HepG2 (cell line): ENCODE results near the gene OTUB2. TPM values are rescaled to one million over a fixed set of nuclear protein-coding genes. Genes with fewer than 3 reads are reported as not detected.

Source experiments
- ATAC-seq: fragments of 200-7000 bp; cut with Tn5 transposase; 3 replicates; pipeline ENCODE4 v1.9.1; 2020; ENCODE audit warnings: mild to moderate bottlenecking, moderate library complexity
- BruUV-seq: library from RNA; stranded (reverse); fragments of 400-500 nt; replicated peaks from 2 replicates; lab custom pipeline; 2021; lab: Mats Ljungman, UMichigan
- CTCF ChIA-PET: fragments of 300-600 bp; formaldehyde crosslinking; extraction: SDS; loops from one replicate; lab custom pipeline; 2021; ENCODE audit warnings: low total read pairs, inconsistent platforms, low intra/inter-chr PET ratio; lab: Yijun Ruan, JAX
- POLR2A ChIA-PET: fragments of 350-600 bp; sonication (Branson Sonifier 250); formaldehyde crosslinking; loops from one replicate; lab custom pipeline; 2020; ENCODE audit warnings: antibody characterized with exemption, inconsistent platforms; lab: Yijun Ruan, JAX
- DNase-seq: peaks from one replicate; pipeline ENCODE4 v3.0.0-alpha.2; 2015; ENCODE audit warnings: low spot score
- FAIRE-seq: peaks from 3 replicates; lab custom pipeline; 2011; peaks lifted over from hg19 to GRCh38; lab: Jason Lieb, UNC
- H2AFZ ChIP-seq: one replicate; pipeline ENCODE4 v1.6.1; 2011; ENCODE audit warnings: low read length, inconsistent platforms
- H3K27ac ChIP-seq: fragments of 300-600 bp; 3 replicates; pipeline ENCODE4 v1.8.0; 2011; ENCODE audit warnings: mixed run types, mild to moderate bottlenecking, mixed read lengths, low read length, inconsistent platforms; ENCODE audit not compliant: insufficient read depth; ENCODE audit errors: extremely low read length
- H3K27me3 ChIP-seq, 2 experiments: fragments of 200-600 bp in 1 of 2; 2 replicates in 1 of 2; 3 replicates in 1 of 2; pipeline versions ENCODE4 v1.6.0 to v1.8.0; 2011; ENCODE audit warnings: low read length in 2 of 2, mild to moderate bottlenecking in 2 of 2, moderate library complexity in 2 of 2, inconsistent platforms in 1 of 2; ENCODE audit not compliant: insufficient read depth in 2 of 2, control insufficient read depth in 1 of 2
- H3K36me3 ChIP-seq, 2 experiments: fragments of 200-600 bp in 1 of 2; replicated peaks in 1 of 2; 2 replicates in 1 of 2; 3 replicates in 1 of 2; pipeline versions ENCODE4 v1.5.1 to v1.8.0; 2011; ENCODE audit warnings: low read length in 2 of 2, inconsistent platforms in 1 of 2; ENCODE audit not compliant: insufficient read depth in 2 of 2, control insufficient read depth in 1 of 2
- H3K4me1 ChIP-seq: 2 replicates; pipeline ENCODE4 v1.5.1; 2012; ENCODE audit warnings: low read length, inconsistent platforms; ENCODE audit not compliant: insufficient read depth
- H3K4me2 ChIP-seq: 2 replicates; pipeline ENCODE4 v1.6.0; 2011; ENCODE audit warnings: low read depth, low read length, inconsistent platforms
- H3K4me3 ChIP-seq, 3 experiments: fragments of 200-600 bp in 1 of 3; sonication (generic), shearing (Covaris generic) in 1 of 3; replicated peaks in 1 of 3; 2 replicates each; pipeline ENCODE4 v1.5.1; 2011 to 2016; ENCODE audit warnings: low read length in 3 of 3, inconsistent platforms in 2 of 3, low read depth in 2 of 3, mild to moderate bottlenecking in 2 of 3, control low read depth in 1 of 3, mixed read lengths in 1 of 3; ENCODE audit not compliant: insufficient read depth in 1 of 3
- H3K79me2 ChIP-seq: one replicate; pipeline ENCODE4 v1.6.1; 2011; ENCODE audit warnings: low read length, inconsistent platforms; ENCODE audit not compliant: insufficient read depth
- H3K9ac ChIP-seq: 2 replicates; pipeline ENCODE4 v1.6.0; 2011; ENCODE audit warnings: mild to moderate bottlenecking, low read depth, low read length, inconsistent platforms; ENCODE audit not compliant: insufficient read depth
- H3K9me3 ChIP-seq: 2 replicates; pipeline ENCODE4 v1.5.1; 2012; ENCODE audit warnings: mild to moderate bottlenecking, low read length
- H4K20me1 ChIP-seq: 2 replicates; pipeline ENCODE4 v1.6.0; 2011; ENCODE audit warnings: inconsistent platforms, mild to moderate bottlenecking, low read length, moderate library complexity; ENCODE audit not compliant: insufficient read depth
- CBFB ChIP-seq: sonication (generic); formaldehyde crosslinking; IDR thresholded peaks from 2 replicates; pipeline ENCODE4 v1.4.0; 2020; ENCODE audit warnings: missing genetic modification reagents
- HHEX ChIP-seq: IDR thresholded peaks from 2 replicates; pipeline ENCODE4 v1.6.1; 2016; ENCODE audit warnings: control low read depth
- KDM4B ChIP-seq: sonication (generic); formaldehyde crosslinking; IDR thresholded peaks from 2 replicates; pipeline ENCODE4 v1.4.0; 2020; ENCODE audit warnings: missing genetic modification reagents
- NFIB ChIP-seq: sonication (generic); formaldehyde crosslinking; IDR thresholded peaks from 2 replicates; pipeline ENCODE4 v1.9.0; 2021; ENCODE audit warnings: missing genetic modification reagents, mild to moderate bottlenecking, borderline replicate concordance
- ZKSCAN8 ChIP-seq: IDR thresholded peaks from 2 replicates; pipeline ENCODE4 v1.6.1; 2016; ENCODE audit warnings: borderline replicate concordance, missing genetic modification reagents, missing compliant biosample characterization
- ZNF317 ChIP-seq: sonication (generic); formaldehyde crosslinking; IDR thresholded peaks from 2 replicates; pipeline ENCODE4 v1.5.0; 2020; ENCODE audit warnings: mild to moderate bottlenecking, missing genetic modification reagents
- ZNF484 ChIP-seq: sonication (generic); formaldehyde crosslinking; IDR thresholded peaks from 2 replicates; pipeline ENCODE4 v1.5.1; 2020; ENCODE audit warnings: mild to moderate bottlenecking, low read depth, missing genetic modification reagents, borderline replicate concordance
- ZNF792 ChIP-seq: IDR thresholded peaks from 2 replicates; pipeline ENCODE4 v1.6.1; 2016
- WGBS: methylation state at CpG from one replicate; pipeline ENCODE4 v1.1.6; 2017; ENCODE audit warnings: low lambda C conversion rate; 5-methylcytosine and 5-hydroxymethylcytosine counted together
- in situ Hi-C: cut with HindIII; loops from 2 replicates; pipeline ENCODE4 v1.10.0; 2017; ENCODE audit warnings: low pct_unique_long_range_greater_than_20kb; ENCODE audit not compliant: extremely low pct_ligation_motif_present
- intact Hi-C: fragments of 100-400 bp; cut with micrococcal nuclease; formaldehyde crosslinking; loops from one replicate; pipeline ENCODE4 v1.10.0; 2022; ENCODE audit not compliant: unreplicated experiment
- polyA plus RNA-seq, 8 experiments: library from polyadenylated mRNA; depleted of rRNA in 3 of 8; stranded (reverse) in 7 of 8; unstranded in 1 of 8; fragments of >200 nt; fragmentation: Illumina TruSeq in 4 of 8; extraction: Trizol in 4 of 8; gene quantifications; 2 replicates each; pipeline versions ENCODE4 v1.2.1 to v1.2.3, GENCODE V29; 2011 to 2016; ENCODE audit warnings: low read depth in 4 of 8, missing spikeins in 1 of 8, mixed read lengths in 1 of 8; ENCODE audit not compliant: insufficient read depth in 1 of 8
- total RNA-seq, 5 experiments: library from RNA; depleted of rRNA; stranded (reverse); fragments of >200 nt; fragmentation: Illumina TruSeq; extraction: Trizol; gene quantifications; 2 replicates each; pipeline ENCODE4 v1.2.3, GENCODE V29; 2016; ENCODE audit warnings: low read depth in 1 of 5
- TF ChIP-seq, protein P1 (sequence below): sonication (generic); formaldehyde crosslinking; conservative IDR thresholded peaks from 2 replicates; pipeline ENCODE4 v1.4.0; 2020; ENCODE audit warnings: mild to moderate bottlenecking, missing genetic modification reagents, moderate library complexity

OTUB2 gene
- total and polyA plus RNA-seq, 2 of the 13 experiments (the other 11 are each of a cell fraction or from before 2014, with no cell fraction given), result 2.2 to 2.4 TPM

- TF ChIP-seq, protein P1, sequence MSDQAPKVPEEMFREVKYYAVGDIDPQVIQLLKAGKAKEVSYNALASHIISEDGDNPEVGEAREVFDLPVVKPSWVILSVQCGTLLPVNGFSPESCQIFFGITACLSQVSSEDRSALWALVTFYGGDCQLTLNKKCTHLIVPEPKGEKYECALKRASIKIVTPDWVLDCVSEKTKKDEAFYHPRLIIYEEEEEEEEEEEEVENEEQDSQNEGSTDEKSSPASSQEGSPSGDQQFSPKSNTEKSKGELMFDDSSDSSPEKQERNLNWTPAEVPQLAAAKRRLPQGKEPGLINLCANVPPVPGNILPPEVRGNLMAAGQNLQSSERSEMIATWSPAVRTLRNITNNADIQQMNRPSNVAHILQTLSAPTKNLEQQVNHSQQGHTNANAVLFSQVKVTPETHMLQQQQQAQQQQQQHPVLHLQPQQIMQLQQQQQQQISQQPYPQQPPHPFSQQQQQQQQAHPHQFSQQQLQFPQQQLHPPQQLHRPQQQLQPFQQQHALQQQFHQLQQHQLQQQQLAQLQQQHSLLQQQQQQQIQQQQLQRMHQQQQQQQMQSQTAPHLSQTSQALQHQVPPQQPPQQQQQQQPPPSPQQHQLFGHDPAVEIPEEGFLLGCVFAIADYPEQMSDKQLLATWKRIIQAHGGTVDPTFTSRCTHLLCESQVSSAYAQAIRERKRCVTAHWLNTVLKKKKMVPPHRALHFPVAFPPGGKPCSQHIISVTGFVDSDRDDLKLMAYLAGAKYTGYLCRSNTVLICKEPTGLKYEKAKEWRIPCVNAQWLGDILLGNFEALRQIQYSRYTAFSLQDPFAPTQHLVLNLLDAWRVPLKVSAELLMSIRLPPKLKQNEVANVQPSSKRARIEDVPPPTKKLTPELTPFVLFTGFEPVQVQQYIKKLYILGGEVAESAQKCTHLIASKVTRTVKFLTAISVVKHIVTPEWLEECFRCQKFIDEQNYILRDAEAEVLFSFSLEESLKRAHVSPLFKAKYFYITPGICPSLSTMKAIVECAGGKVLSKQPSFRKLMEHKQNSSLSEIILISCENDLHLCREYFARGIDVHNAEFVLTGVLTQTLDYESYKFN (CRISPR knock-in tag), result no peak
- TF ChIP-seq ZKSCAN8, result no peak
These were observed 23.5 kb downstream of the OTUB2 start (continued) for GRCh38 chr14:94049625-94050023.

- Histone ChIP-seq H3K9me3 (no peaks in the 10 kb centered on the region), H4K20me1 (no peaks in the 10 kb centered on the region), H3K27me3 (no peaks in the 10 kb centered on the region), H3K4me1 (peaks cover 19% of the 10 kb centered on the region), H3K27ac (no peak overlapping the region), H3K4me3 (no peak overlapping the region), H3K4me2 (no peak overlapping the region), H3K9ac (no peak overlapping the region), H2AFZ (no peak overlapping the region), H3K36me3 (peaks cover 34 to 81% of the 10 kb centered on the region in 2 experiments), H3K79me2 (no peaks in the 10 kb centered on the region)
- BruUV-seq, result no TSS peak
- FAIRE-seq (no peak), DNase-seq (no peak), ATAC-seq (no peak)
- intact Hi-C loops, result no loop called here
- POLR2A ChIA-PET, result no interaction called here
- in situ Hi-C loops, result loop anchor here (10.0 kb wide), 1 partner anchor 254 kb away; no protein-coding TSS in a partner anchor
- TF ChIP-seq NFIB (CRISPR knock-in tag), result no peak
- no peak for TF ChIP-seq HHEX
- TF ChIP-seq ZNF484 (CRISPR knock-in tag), result no peak
- TF ChIP-seq KDM4B (CRISPR knock-in tag), result no peak
- no peak for TF ChIP-seq CBFB (CRISPR knock-in tag)
- no peak for TF ChIP-seq ZNF317 (CRISPR knock-in tag)
- no peak for TF ChIP-seq ZNF792 (CRISPR knock-in tag)
- 100% methylated on average over 4 of the region's 6 CpGs for WGBS
- CTCF ChIA-PET, result interaction anchor here (1.4 to 1.9 kb wide), 2 partner anchors 82 to 86 kb away, joined by 3 to 12 read pairs; no protein-coding TSS in a partner anchor
These were observed 24.2 kb downstream of the OTUB2 start for GRCh38 chr14:94050231-94050880.
